Anterior cingulate cortex (tissue), 58 donors: ENCODE measurements around the gene MIPEP.

Source experiments
- DNase-seq, 58 donors: peaks; one replicate each; lab custom pipeline; 2025; lab: John Stamatoyannopoulos, UW

Gene MIPEP

DNA sequence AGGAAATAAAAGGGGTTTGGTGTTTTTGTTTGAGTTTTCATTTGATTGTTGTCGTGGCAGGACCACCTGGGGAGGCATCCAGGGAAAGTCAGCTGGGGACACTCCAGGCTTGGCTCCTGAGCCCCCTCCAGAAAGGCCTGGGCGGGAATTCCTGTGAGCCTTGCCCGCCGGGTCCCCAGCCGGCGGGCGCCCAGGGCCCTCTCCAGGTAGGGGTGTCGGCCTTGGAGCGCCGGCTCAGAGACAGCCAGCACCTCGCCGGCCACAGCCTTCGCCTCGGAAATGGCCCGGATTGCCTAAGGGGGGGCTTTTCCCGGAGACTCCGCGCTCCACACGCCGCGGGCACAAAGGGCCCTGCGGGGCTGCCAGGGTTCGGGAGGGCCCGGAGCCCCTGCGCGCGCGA lies 194.0 kb downstream of the MIPEP start:
- DNase-seq = no peak

DNA sequence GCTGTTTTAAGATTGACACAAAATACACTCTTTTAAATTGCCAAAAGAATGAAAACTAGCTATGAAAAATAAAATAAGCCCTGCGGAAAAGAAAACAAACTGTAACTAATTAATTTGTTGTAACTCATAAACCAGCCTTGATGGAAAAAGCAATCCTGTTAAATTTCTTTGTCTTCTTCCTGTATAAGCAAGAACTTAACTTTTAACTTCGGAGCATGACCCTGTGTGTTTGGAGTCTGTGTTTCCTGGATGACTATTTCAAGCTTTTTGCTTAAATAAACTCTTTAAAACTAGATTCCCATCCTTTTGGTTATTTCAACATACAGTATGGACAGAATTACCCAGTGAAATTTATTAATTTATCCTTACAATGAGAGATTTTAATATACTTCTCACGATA lies 196.4 kb downstream of the MIPEP start:
- no peak for DNase-seq

- no peak for DNase-seq
These were observed 198.5 kb downstream of the MIPEP start for GRCh38 chr13:23690668-23691067.

DNA sequence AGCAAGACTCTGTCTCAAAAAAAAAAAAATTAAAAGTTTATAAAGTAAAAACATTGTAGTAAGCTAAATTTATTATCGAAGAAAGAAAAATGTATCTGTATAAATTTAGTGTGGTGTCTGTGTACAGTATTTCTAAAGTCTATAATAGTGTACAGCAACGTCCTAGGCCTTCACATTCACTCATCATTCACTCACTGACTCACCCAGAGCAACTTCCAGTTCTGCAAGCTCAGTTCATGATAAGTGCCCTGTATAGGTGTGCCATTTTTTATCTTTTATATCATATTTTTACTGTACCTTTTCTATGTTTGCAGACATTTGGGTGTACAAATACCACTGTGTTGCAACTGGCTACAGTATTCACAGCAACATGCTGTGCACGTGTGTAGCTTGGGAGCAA lies 200.9 kb downstream of the MIPEP start:
- DNase-seq = no peak

DNA sequence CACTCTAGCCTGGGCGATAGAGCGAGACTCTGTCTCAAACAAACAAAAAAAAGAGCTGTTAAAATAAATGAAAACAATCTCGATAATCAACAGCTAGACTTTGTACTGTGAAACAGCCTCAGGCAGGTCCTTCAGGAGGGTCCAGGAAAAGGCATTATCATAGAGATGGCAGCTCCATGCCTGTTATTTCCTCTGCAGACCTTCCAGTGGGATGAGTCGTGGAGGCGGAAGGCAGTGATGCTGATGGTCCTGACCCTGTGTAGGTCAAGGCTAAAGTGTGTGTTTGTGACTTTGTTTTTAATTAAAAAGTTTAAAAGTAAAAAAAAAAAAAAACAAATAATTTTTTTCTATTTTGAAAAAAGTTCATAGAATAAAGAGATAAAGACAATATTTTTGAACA lies 201.6 kb downstream of the MIPEP start:
- DNase-seq = no peak

DNA sequence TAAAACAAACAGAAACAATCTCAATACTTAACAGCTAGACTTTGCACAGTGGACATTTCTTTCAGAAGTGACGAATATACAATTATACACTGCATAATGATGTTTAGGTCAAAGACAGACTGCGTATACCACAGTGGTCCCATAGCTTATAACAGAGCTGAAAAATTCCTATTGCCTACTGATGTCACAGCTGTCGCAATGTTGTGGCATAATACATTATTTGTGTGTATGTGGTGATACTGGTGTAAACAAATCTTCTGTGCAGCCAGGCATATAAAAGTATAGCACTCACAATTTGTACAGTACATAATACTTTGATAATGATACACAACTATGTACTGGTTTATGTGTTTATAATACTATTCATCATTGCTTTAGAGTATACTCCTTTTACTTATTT lies 202.3 kb downstream of the MIPEP start:
- DNase-seq = no peak

DNA sequence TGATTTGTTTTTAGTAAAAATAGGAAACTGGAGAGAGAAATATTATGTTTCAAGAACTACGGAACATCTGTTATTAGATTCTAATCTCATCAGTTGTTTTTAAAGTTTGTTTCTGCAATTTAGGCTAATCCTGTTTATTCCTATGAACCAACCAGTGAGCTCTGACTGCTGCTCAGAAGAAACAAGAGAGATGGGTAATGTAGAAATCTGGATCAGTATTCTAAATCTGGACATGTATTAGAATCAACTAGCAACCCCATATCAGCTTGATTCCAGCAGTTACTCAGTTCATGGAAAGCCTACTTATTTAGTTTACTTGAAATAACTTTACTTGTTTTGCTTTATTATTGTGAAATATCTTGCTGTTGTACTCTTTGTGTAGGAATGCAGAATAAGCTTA lies 203.8 kb downstream of the MIPEP start:
- DNase-seq = no peak

DNA sequence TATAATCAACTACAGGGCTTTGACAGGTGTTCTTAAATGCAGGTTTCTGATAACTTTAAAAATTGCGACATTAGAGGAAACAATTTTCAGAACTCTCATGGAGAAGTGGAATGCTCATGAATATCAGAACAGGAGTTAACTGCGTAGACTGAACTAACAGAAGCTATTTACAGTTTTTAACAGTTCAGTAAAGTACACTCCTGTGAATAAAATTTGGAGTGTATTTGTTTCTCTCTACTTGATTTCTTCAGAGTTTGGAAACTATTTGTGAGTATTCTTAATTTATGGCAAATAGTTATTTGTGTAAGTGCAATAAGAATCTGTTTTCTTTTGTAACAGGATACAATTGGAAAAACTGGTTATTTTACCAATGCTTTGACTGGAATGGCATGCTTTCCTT lies 204.6 kb downstream of the MIPEP start:
- DNase-seq = no peak

DNA sequence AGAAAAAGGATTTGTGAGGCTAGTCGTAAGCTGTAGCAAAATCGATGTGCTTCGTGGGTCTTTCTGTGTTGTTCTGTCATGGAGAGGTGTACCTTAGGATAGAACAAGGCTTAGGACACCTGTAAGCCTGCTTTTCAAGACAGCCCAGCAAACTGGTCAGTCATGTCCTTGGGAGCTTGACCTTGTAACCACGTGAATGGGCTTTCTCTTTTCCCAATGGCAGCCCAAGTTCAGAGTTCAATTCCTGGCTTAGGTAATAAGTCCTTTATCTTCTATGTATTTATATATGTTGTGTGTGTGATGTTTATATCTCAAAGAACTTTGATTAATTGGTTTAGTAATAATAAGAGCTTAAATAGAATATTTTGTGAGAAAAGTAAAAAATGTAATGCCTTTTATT lies 206.1 kb downstream of the MIPEP start:
- no peak for DNase-seq

GRCh38 chr13:23680845-23681669 lies 208.1 kb downstream of the MIPEP start:
- DNase-seq = no peak
